Measurements from ENCODE around the gene KCNK13. TPM values are rescaled to one million over a fixed set of nuclear protein-coding genes. Genes with fewer than 3 reads are reported as not detected.
A peak's percentile ranks its signal among the peaks of the same experiment; 100 is the strongest.

KCNK13 gene
- polyA plus RNA-seq, 6 donors from 2014 or later: not detected

DNA sequence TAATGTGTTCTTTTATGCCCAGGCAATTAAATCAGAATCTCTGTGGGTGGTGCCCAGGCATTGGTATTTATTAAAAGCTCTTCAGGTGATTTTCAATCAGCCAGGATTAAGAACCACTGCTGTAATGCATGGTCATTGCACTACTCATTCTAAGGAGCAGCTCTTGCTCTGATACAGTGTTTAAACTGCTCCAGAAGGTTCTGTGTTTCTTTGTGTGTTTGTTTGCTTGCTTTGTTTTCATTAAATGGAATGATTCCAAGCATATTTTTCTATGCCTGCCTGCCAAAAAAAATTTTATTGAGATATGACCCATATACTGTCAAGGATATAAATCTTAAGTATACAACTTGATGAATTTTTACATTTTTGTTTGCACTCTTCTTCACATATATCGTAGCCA is 54.0 kb downstream of the KCNK13 start:
- H3K4me1 Mint-ChIP-seq: no peaks in the 10 kb centered on the region
- ATAC-seq (ENCODE audit: low read depth in 2 of 2) (no peak), DNase-seq (no peak)
- no peak overlapping the region for H3K27ac Mint-ChIP-seq
- H3K4me3 Mint-ChIP-seq: no peak overlapping the region
- H3K36me3 Mint-ChIP-seq: no peaks in the 10 kb centered on the region
- peaks cover 0 to 11% (median 2%) of the 10 kb centered on the region in 7 donors for H3K9me3 Mint-ChIP-seq
- H3K27me3 Mint-ChIP-seq: peaks cover 0 to 33% (median 26%) of the 10 kb centered on the region in 3 donors

DNA sequence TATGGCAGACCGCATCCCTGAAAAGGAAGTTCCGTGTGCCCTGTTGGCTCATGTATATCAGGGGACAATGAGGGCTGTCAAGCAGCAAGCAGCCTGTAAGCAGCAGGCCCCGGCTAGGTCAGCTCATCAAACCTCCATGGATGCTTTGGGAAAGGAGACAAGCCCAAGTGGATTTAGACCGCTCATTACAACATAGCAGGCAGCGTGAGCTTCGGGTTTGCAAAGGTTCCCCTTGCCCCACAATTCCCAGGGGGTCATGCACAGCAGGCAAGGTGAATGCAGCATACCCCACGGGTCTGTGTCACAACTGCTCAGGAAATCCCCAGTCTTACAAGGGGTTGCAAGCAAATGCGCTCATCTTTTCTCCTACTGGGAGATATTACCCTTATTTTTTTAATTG is 54.6 kb downstream of the KCNK13 start:
- Mint-ChIP-seq H3K9me3 (peaks cover 0 to 13% (median 2%) of the 10 kb centered on the region in 7 donors), H3K4me3 (no peak overlapping the region), H3K4me1 (no peaks in the 10 kb centered on the region), H3K27ac (peak overlapping the region in 1 of 6 donors; percentile 32), H3K36me3 (no peaks in the 10 kb centered on the region), H3K27me3 (peaks cover 0 to 33% (median 21%) of the 10 kb centered on the region in 3 donors)
- no peak for ATAC-seq (ENCODE audit: low read depth in 2 of 2)
- DNase-seq: no peak

GRCh38 chr14:90118027-90118426 is 56.2 kb downstream of the KCNK13 start:
- Mint-ChIP-seq H3K4me1 (no peaks in the 10 kb centered on the region), H3K27me3 (peaks cover 0 to 33% (median 13%) of the 10 kb centered on the region in 3 donors), H3K36me3 (no peaks in the 10 kb centered on the region), H3K27ac (no peak overlapping the region), H3K9me3 (peaks cover 0 to 13% (median 2%) of the 10 kb centered on the region in 7 donors), H3K4me3 (no peak overlapping the region)
- ATAC-seq (ENCODE audit: low read depth in 2 of 2) (no peak), DNase-seq (no peak)

DNA sequence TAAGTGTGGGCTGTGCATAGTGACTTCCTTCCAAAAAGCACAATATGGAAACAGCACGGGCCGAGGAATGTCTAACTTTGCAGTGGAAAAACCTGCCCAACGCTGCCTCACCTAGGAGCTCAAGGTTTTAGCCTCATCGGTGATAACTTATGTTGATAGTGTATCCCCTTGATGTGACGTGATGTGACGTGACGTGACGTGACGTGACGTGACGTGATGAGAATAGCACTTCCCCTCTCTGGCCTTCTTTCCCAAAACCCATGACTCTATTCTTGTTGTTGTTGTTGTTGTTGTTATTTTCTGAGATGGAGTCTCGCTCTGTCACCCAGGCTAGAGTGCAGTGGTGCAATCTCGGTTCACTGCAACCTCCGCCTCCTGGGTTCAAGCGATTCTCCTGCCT is 64.5 kb downstream of the KCNK13 start:
- H3K36me3 Mint-ChIP-seq: no peaks in the 10 kb centered on the region
- H3K4me3 Mint-ChIP-seq: no peak overlapping the region
- H3K27me3 Mint-ChIP-seq: peaks cover 5 to 24% (median 20%) of the 10 kb centered on the region in 3 donors

GRCh38 chr14:90132821-90133570 is 71.2 kb downstream of the KCNK13 start:
- no peak for ATAC-seq (ENCODE audit: low read depth in 2 of 2)

More for the DNA sequence above, 64.5 kb downstream of the KCNK13 start:
- H3K9me3 Mint-ChIP-seq: no peaks in the 10 kb centered on the region
- no peaks in the 10 kb centered on the region for H3K4me1 Mint-ChIP-seq
- H3K27ac Mint-ChIP-seq: no peak overlapping the region
- DNase-seq (no peak), ATAC-seq (ENCODE audit: low read depth in 2 of 2) (no peak)

GRCh38 chr14:90136904-90137303 is 75.1 kb downstream of the KCNK13 start:
- peaks cover 13 to 37% (median 29%) of the 10 kb centered on the region in 3 donors for H3K27me3 Mint-ChIP-seq
- no peak for ATAC-seq (ENCODE audit: low read depth in 2 of 2)
- H3K9me3 Mint-ChIP-seq: peaks cover 0 to 2% (median 0%) of the 10 kb centered on the region in 7 donors

More at GRCh38 chr14:90132821-90133570, 71.2 kb downstream of the KCNK13 start:
- DNase-seq: no peak
- Mint-ChIP-seq H3K9me3 (no peaks in the 10 kb centered on the region), H3K36me3 (no peaks in the 10 kb centered on the region), H3K4me3 (no peak overlapping the region), H3K4me1 (no peaks in the 10 kb centered on the region), H3K27me3 (peaks cover 7 to 46% (median 28%) of the 10 kb centered on the region in 3 donors), H3K27ac (no peak overlapping the region)

DNA sequence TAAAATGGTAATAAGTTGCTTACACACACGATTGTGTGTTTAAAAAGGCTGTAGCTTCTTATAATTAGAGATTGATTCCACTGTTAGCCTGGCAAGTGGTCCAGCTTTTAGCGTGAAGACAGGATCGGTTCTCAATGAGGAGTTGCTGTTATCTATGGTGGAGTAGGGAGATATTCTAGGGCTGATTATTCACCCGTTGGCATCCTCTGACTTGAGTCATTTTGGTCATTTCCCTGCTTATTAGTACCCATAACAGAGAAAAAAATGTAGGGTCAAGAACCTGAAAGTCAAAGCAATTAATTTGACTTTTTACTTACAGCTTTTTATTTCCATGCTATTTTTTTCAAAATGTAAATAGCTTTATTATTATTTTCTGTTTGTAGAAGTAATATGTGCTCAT is 76.0 kb downstream of the KCNK13 start:
- Mint-ChIP-seq H3K27me3 (peaks cover 13 to 34% (median 28%) of the 10 kb centered on the region in 3 donors), H3K4me3 (no peak overlapping the region), H3K36me3 (no peaks in the 10 kb centered on the region), H3K4me1 (no peaks in the 10 kb centered on the region), H3K27ac (no peak overlapping the region), H3K9me3 (peaks cover 0 to 2% (median 0%) of the 10 kb centered on the region in 7 donors)
- ATAC-seq (ENCODE audit: low read depth in 2 of 2) (no peak), DNase-seq (no peak)

More at GRCh38 chr14:90136904-90137303, 75.1 kb downstream of the KCNK13 start:
- no peak for DNase-seq
- H3K4me3 Mint-ChIP-seq: no peak overlapping the region
- H3K27ac Mint-ChIP-seq: no peak overlapping the region
- no peaks in the 10 kb centered on the region for H3K4me1 Mint-ChIP-seq
- no peaks in the 10 kb centered on the region for H3K36me3 Mint-ChIP-seq

DNA sequence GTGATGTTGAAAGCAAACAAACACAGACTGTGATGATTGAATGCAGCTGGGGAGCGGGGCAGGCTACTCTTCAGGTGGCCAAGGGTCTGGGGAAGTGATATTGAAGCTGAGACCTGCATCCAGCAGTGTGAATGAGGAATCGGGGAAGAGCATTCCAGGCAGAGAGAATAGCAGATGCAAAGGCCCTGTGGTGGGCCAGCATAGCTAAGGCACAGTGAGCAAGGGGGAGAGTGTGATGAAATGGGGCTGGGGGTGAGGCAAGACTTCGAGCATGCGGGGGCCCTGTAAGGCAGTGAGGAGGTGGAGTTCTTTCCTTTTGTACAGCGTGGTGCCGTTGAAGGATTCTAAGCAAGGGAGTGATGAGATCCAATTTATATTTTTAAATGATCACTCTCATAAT is 77.4 kb downstream of the KCNK13 start:
- Mint-ChIP-seq H3K36me3 (no peaks in the 10 kb centered on the region), H3K27me3 (peaks cover 19 to 35% (median 24%) of the 10 kb centered on the region in 3 donors), H3K4me1 (no peaks in the 10 kb centered on the region), H3K9me3 (peaks cover 0 to 2% (median 0%) of the 10 kb centered on the region in 7 donors), H3K27ac (no peak overlapping the region), H3K4me3 (peak overlapping the region in 1 of 8 donors; percentile 23)
- ATAC-seq (ENCODE audit: low read depth in 2 of 2) (no peak), DNase-seq (no peak)

GRCh38 chr14:90140298-90140955 is 78.6 kb downstream of the KCNK13 start:
- Mint-ChIP-seq H3K9me3 (peaks cover 0 to 2% (median 0%) of the 10 kb centered on the region in 7 donors), H3K4me1 (no peaks in the 10 kb centered on the region), H3K36me3 (no peaks in the 10 kb centered on the region), H3K27ac (no peak overlapping the region), H3K27me3 (peaks cover 16 to 31% (median 19%) of the 10 kb centered on the region in 3 donors), H3K4me3 (no peak overlapping the region)
- ATAC-seq (ENCODE audit: low read depth in 2 of 2): no peak
- DNase-seq: no peak

DNA sequence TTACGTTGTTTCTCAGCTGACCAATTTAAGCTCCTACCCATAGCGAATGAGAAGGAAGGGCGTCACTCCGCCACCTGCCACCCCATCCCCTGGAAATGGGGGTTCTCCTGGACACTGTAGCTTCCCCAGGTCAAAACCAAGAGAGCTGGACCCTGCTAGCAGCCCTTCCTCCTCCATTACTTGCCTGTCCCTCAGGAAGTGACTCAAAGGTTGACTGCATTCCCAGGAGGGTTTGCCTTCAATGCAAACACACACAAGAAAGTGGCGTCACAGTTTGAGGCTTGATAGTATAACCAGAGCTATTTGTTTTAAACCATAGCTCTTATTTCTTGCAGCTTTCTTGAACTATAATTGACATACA is 79.1 kb downstream of the KCNK13 start:
- H3K9me3 Mint-ChIP-seq: peaks cover 0 to 7% (median 0%) of the 10 kb centered on the region in 7 donors
- H3K36me3 Mint-ChIP-seq: no peaks in the 10 kb centered on the region
- H3K4me3 Mint-ChIP-seq: no peak overlapping the region
- ATAC-seq (ENCODE audit: low read depth in 2 of 2): no peak
- H3K27ac Mint-ChIP-seq: no peak overlapping the region
- H3K4me1 Mint-ChIP-seq: no peaks in the 10 kb centered on the region
- no peak for DNase-seq
- peaks cover 15 to 31% (median 16%) of the 10 kb centered on the region in 3 donors for H3K27me3 Mint-ChIP-seq

GRCh38 chr14:90153429-90153828 is 91.6 kb downstream of the KCNK13 start:
- Mint-ChIP-seq H3K4me3 (no peak overlapping the region), H3K27ac (no peak overlapping the region), H3K9me3 (peaks cover 9 to 21% (median 17%) of the 10 kb centered on the region in 7 donors), H3K36me3 (peaks cover 6 to 29% of the 10 kb centered on the region in 2 donors), H3K4me1 (no peaks in the 10 kb centered on the region), H3K27me3 (peaks cover 16 to 37% (median 25%) of the 10 kb centered on the region in 3 donors)
- ATAC-seq (ENCODE audit: low read depth in 2 of 2) (no peak), DNase-seq (no peak)

DNA sequence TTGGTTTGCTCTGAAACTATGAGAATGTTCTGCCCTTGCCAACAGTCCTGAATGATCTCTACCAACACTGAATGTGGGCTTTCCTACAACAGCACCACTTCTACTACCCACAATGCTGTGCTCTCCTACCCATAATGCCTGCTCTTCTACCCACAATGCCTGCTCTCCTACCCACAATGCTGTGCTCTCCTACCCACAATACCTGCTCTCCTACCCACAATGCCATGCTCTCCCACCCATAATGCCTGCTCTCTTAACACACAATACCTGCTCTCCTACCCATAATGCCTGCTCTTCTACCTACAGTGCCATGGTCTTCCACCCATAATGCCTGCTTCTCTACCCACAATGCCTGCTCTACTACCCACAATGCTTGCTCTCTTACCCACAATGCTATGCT is 92.3 kb downstream of the KCNK13 start:
- Mint-ChIP-seq H3K36me3 (peaks cover 6 to 29% of the 10 kb centered on the region in 2 donors), H3K27ac (no peak overlapping the region), H3K4me1 (no peaks in the 10 kb centered on the region), H3K27me3 (peaks cover 14 to 31% (median 18%) of the 10 kb centered on the region in 3 donors), H3K9me3 (peaks cover 9 to 21% (median 16%) of the 10 kb centered on the region in 7 donors), H3K4me3 (peak overlapping the region in 2 of 8 donors; percentile 22 to 73)
- no peak for DNase-seq
- no peak for ATAC-seq (ENCODE audit: low read depth in 2 of 2)

DNA sequence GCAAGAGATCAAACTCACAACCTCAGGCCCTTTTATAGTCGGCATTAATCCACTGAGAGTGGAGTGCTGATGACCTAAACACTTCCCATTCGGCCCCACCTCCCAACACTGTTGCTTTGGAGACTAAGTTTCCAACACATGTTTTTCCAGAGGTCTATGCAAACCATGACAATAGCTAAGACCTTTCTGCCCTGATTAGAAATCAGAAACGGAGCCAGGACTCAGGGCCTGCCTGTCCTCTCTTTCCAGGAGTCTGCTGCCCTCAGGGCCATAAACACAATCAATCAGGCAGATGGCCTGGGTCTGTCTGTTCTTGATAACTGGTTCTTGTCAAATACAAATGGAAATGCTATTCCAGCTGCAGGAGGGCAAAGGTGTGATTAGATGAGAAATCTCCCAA is 97.4 kb downstream of the KCNK13 start:
- peaks cover 2 to 16% of the 10 kb centered on the region in 2 donors for H3K36me3 Mint-ChIP-seq
- no peak for DNase-seq
- peaks cover 3 to 12% (median 5%) of the 10 kb centered on the region in 7 donors for H3K9me3 Mint-ChIP-seq
- H3K27me3 Mint-ChIP-seq: peaks cover 15 to 30% (median 21%) of the 10 kb centered on the region in 3 donors
- no peak overlapping the region for H3K4me3 Mint-ChIP-seq
- H3K4me1 Mint-ChIP-seq: no peaks in the 10 kb centered on the region
- peak overlapping the region in 1 of 6 donors; percentile 15 for H3K27ac Mint-ChIP-seq
- ATAC-seq (ENCODE audit: low read depth in 2 of 2): no peak

DNA sequence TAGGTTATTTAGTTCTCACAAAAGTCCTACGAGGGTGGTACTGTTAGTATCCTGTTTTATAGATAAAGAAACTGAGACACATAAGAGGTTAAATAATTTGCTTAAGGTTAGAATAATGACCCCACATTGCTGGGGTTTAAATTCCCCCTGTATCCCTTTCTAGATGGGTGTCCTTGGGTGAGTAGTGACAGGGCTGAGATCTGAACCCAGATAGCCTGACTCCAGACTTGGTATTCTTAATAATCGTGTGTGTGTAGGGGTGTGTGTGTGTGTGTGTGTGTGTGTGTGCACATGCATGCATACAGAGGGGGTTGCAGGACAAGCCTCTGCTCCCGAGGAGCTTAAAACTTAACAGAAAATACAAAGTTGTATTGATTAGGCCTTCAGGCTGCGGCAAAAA is 97.9 kb downstream of the KCNK13 start:
- no peak overlapping the region for H3K27ac Mint-ChIP-seq
- no peaks in the 10 kb centered on the region for H3K4me1 Mint-ChIP-seq
- H3K9me3 Mint-ChIP-seq: peaks cover 0 to 10% (median 4%) of the 10 kb centered on the region in 7 donors
- no peak for DNase-seq
- ATAC-seq (ENCODE audit: low read depth in 2 of 2): no peak
- H3K36me3 Mint-ChIP-seq: peaks cover 0 to 11% of the 10 kb centered on the region in 2 donors
- H3K4me3 Mint-ChIP-seq: no peak overlapping the region
- peaks cover 15 to 29% (median 19%) of the 10 kb centered on the region in 3 donors for H3K27me3 Mint-ChIP-seq
